Measurements from ENCODE around the gene TSPAN10. TPM values are rescaled to one million over a fixed set of nuclear protein-coding genes. Genes with fewer than 3 reads are reported as not detected.

The TSPAN10 gene
- total RNA-seq, 1 donor from 2014 or later, result 2.9 TPM

- Mint-ChIP-seq H3K9me3 (no peaks in the 10 kb centered on the region), H3K36me3 (no peaks in the 10 kb centered on the region), H3K27me3 (ENCODE audit: low read depth) (no peaks in the 10 kb centered on the region), H3K27ac (no peak overlapping the region), H3K4me3 (no peak overlapping the region), H3K4me1 (peaks cover 5% of the 10 kb centered on the region)
- no peak for TF ChIP-seq CTCF (IDR thresholded peaks at IDR 0.05; ENCODE audit: unreplicated experiment)
- no peak for DNase-seq (ENCODE audit: low spot score in 2 of 2, unreplicated experiment in 2 of 2)
Measured at GRCh38 chr17:81646869-81647600, 10.0 kb downstream of the TSPAN10 start.

- Mint-ChIP-seq H3K27ac (no peak overlapping the region), H3K36me3 (no peaks in the 10 kb centered on the region), H3K4me3 (no peak overlapping the region), H3K9me3 (no peaks in the 10 kb centered on the region), H3K4me1 (peaks cover 5% of the 10 kb centered on the region), H3K27me3 (ENCODE audit: low read depth) (no peaks in the 10 kb centered on the region)
- DNase-seq (ENCODE audit: low spot score in 2 of 2, unreplicated experiment in 2 of 2), result no peak
- TF ChIP-seq CTCF (IDR thresholded peaks at IDR 0.05; ENCODE audit: unreplicated experiment), result no peak
Measured at GRCh38 chr17:81647640-81648012, 10.6 kb downstream of the TSPAN10 start.

GRCh38 chr17:81648013-81648706 lies 11.2 kb downstream of the TSPAN10 start:
- no peak overlapping the region for H3K27ac Mint-ChIP-seq
- peaks cover 7% of the 10 kb centered on the region for H3K4me1 Mint-ChIP-seq
- H3K4me3 Mint-ChIP-seq, result no peak overlapping the region
- H3K9me3 Mint-ChIP-seq, result no peaks in the 10 kb centered on the region
- no peaks in the 10 kb centered on the region for H3K27me3 Mint-ChIP-seq (ENCODE audit: low read depth)
- TF ChIP-seq CTCF (IDR thresholded peaks at IDR 0.05; ENCODE audit: unreplicated experiment), result no peak
- no peak for DNase-seq (ENCODE audit: low spot score in 2 of 2, unreplicated experiment in 2 of 2)
- H3K36me3 Mint-ChIP-seq, result no peaks in the 10 kb centered on the region

- no peaks in the 10 kb centered on the region for H3K36me3 Mint-ChIP-seq
- peaks cover 12% of the 10 kb centered on the region for H3K4me1 Mint-ChIP-seq
- TF ChIP-seq CTCF (IDR thresholded peaks at IDR 0.05; ENCODE audit: unreplicated experiment), result no peak
- H3K9me3 Mint-ChIP-seq, result no peaks in the 10 kb centered on the region
- H3K4me3 Mint-ChIP-seq, result no peak overlapping the region
- H3K27me3 Mint-ChIP-seq (ENCODE audit: low read depth), result no peaks in the 10 kb centered on the region
- no peak overlapping the region for H3K27ac Mint-ChIP-seq
- DNase-seq (ENCODE audit: low spot score in 2 of 2, unreplicated experiment in 2 of 2), result no peak
Measured at GRCh38 chr17:81648707-81649085, 11.7 kb downstream of the TSPAN10 start.

GRCh38 chr17:81650951-81651350 lies 14.0 kb downstream of the TSPAN10 start:
- no peak for DNase-seq (ENCODE audit: low spot score in 2 of 2, unreplicated experiment in 2 of 2)
- H3K4me3 Mint-ChIP-seq, result no peak overlapping the region
- TF ChIP-seq CTCF (IDR thresholded peaks at IDR 0.05; ENCODE audit: unreplicated experiment), result no peak
- no peak overlapping the region for H3K27ac Mint-ChIP-seq
- H3K4me1 Mint-ChIP-seq, result peaks cover 12% of the 10 kb centered on the region
- H3K27me3 Mint-ChIP-seq (ENCODE audit: low read depth), result no peaks in the 10 kb centered on the region
- H3K36me3 Mint-ChIP-seq, result no peaks in the 10 kb centered on the region
- H3K9me3 Mint-ChIP-seq, result no peaks in the 10 kb centered on the region

Data from mesothelial cell of epicardium (in vitro differentiated cells).